GM19193 (cell line): ENCODE measurements around the gene KLHDC8A.

ENCODE experiments used
- POLR2A ChIP-seq: IDR thresholded peaks from 4 replicates; pipeline ENCODE4 v1.6.1; 2011; ENCODE audit not compliant: insufficient read depth, insufficient read length; ENCODE audit errors: extremely low read depth

KLHDC8A gene

GRCh38 chr1:205316161-205316566, 40.6 kb downstream of the KLHDC8A start:
- TF ChIP-seq POLR2A: no peak

- TF ChIP-seq POLR2A: no peak
Observed at GRCh38 chr1:205315008-205315618, 41.6 kb downstream of the KLHDC8A start.

GRCh38 chr1:205313563-205314308, 43.0 kb downstream of the KLHDC8A start:
- no peak for TF ChIP-seq POLR2A

GRCh38 chr1:205312866-205313562, 43.7 kb downstream of the KLHDC8A start:
- TF ChIP-seq POLR2A: no peak

GRCh38 chr1:205310976-205311704, 45.6 kb downstream of the KLHDC8A start:
- no peak for TF ChIP-seq POLR2A

GRCh38 chr1:205309741-205310140, 47.0 kb downstream of the KLHDC8A start:
- TF ChIP-seq POLR2A: no peak

GRCh38 chr1:205306929-205307566, 49.7 kb downstream of the KLHDC8A start:
- no peak for TF ChIP-seq POLR2A

GRCh38 chr1:205304695-205305070, 52.0 kb downstream of the KLHDC8A start:
- no peak for TF ChIP-seq POLR2A

- no peak for TF ChIP-seq POLR2A
Observed at GRCh38 chr1:205304046-205304694, 52.6 kb downstream of the KLHDC8A start.

- no peak for TF ChIP-seq POLR2A
Observed at GRCh38 chr1:205303247-205303888, 53.4 kb downstream of the KLHDC8A start.

- TF ChIP-seq POLR2A: no peak
Observed at GRCh38 chr1:205301842-205302588, 54.7 kb downstream of the KLHDC8A start.

GRCh38 chr1:205301205-205301821, 55.4 kb downstream of the KLHDC8A start:
- no peak for TF ChIP-seq POLR2A

- no peak for TF ChIP-seq POLR2A
Observed at GRCh38 chr1:205300149-205300548, 56.6 kb downstream of the KLHDC8A start.
